NCI-H2196 (cell line): ENCODE measurements around the gene METAP2.
A peak's percentile ranks its signal among the peaks of the same experiment; 100 is the strongest.
"Not testable (repeated sequence)": the region's sequence is repeated elsewhere in the genome, so short reads cannot be mapped to it uniquely, and the experiment has no call there.

Experiments
- DNase-seq: peaks from one replicate; lab custom pipeline; 2025; ENCODE audit not compliant: unreplicated experiment; lab: John Stamatoyannopoulos, UW

METAP2 gene

DNA sequence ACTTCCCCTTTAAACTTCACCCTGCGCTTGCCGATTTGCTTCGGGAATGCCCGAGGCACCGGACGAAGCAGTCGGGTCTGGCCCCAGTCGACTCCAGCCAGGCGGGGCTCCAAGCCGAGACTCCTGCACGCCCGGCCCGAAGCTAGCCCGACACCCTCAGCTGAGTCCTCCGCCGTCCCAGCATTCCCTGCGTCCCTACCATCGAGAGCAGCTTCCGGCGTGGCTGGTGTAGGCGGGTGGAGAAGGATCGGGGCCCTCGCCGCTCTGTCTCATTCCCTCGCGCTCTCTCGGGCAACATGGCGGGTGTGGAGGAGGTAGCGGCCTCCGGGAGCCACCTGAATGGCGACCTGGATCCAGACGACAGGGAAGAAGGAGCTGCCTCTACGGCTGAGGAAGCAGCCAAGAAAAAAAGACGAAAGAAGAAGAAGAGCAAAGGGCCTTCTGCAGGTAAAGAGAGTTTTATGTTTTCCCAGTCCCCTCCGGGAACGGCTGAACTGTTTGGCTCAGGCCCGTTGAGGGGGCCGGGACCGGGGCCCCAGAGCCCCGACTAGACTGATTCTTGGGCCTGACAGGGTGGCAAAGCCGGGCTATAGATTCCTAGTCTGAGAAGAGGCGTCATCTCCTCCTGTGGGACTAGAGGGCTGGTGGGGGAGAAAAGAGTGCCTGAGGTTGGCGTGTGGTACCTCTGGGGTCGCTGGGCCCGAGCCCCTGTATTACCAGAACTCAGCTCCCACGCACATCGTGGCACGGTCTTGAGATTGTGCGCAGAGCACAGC is at the start of gene METAP2:
METAP2 (plus strand) TSS at position 269 of the 776 bp plus-strand sequence; CDS start at position 297, 28 bp downstream.
- peak; percentile 94 for DNase-seq

DNA sequence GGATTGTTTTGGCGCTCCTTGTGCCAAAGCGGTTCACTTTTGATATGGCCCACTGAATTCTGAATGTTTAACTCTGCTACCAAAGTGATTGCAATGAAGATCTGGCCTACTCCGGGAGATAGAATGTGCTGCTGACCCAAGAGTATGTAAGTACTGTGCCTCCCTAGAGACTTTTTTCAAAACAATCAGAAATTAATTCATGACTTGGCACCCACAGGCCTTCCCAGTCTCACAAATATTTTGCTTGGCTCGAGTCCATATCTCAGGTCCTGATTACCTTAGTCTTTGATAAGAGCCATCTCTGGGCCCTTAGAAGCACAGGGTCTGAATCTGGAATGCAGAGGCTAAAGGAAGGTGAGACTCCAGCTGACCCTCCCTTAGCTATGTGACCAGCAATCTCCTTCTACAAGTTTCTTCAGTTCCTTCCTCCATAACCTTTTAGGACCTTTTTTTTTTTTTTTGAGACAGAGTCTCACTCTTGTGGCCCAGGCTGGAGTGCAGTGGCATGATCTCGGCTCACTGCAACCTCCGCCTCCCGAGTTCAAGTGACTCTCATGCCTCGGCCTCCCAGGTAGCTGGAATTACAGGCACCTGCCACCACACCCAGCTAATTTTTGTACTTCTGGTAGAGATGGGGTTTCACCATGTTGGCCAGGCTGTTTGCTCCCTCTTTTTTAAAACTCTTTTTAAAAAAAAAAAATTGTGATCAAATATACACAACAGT is 49.5 kb upstream of the METAP2 start:
- DNase-seq = peak; percentile 38

DNA sequence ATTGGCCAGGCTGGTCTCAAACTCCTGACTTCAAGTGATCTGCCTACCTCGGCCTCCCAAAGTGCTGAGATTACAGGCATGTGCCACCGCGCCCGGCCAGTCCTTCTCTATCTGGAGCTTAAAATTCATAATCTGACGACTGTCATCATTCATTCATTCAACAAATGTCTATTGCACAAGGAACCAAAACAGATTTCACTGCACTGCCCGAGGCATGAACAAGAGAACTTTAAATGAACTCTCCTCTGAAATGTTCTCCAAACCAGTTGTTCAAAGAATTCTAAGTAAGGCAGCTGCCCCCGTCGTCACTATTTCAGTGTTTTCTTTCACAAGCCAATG is 44.8 kb upstream of the METAP2 start:
- no peak for DNase-seq

DNA sequence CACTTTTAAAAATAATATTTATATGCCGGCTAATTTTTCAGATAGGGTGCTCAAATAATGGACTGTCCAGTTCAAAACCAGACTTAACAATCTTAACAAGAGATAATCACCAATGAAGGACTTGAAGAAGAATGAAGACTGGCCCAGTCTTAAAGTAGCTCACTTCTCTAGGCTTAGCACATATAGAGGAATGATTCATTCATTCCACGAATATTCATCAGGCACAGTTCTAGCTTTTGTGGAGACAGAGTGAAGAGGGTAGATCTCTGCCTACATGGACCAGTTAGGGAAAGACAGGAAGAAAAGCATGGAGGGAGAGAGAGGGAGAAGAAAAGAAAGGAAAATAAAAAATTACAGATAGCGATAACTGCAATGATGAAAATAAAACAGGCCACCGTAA is 42.8 kb upstream of the METAP2 start:
- DNase-seq = no peak

DNA sequence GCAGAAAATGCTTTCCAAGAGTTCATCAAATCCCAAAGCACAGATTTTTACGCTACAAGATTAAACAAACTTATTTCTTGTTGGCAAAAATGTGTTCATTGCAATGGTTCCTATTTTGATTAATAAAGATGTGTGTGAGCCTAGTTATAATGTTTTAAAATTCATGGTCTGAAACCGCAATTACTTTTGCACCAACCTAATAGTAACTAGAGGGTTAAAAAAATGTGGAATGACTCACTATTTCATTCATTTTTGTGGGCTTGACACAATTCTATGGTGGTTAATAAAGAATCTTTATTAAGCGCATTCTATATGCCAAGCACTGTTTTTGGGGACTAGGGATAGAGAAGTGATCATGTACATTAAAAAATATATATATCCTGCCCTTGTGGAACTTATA is 38.6 kb upstream of the METAP2 start:
- no peak for DNase-seq

DNA sequence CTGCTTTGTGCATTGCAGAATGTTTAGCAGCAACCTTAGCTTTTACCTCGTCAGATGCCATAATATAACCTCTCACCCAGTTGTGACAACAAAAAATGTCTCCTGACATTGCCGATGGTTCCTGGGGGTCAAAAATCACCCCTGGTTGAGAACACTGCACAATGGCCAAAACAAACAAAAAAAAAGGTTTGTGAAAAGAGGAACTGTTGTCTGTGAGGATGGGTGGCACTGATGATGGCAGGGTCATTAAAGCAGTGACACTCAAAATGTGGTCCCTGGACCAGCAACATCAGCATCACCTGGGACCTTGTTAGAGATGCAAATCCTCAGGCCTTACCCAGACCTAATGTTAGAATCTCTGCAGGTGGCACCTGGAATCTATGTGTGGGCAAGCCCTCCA is 36.4 kb upstream of the METAP2 start:
- DNase-seq = no peak

DNA sequence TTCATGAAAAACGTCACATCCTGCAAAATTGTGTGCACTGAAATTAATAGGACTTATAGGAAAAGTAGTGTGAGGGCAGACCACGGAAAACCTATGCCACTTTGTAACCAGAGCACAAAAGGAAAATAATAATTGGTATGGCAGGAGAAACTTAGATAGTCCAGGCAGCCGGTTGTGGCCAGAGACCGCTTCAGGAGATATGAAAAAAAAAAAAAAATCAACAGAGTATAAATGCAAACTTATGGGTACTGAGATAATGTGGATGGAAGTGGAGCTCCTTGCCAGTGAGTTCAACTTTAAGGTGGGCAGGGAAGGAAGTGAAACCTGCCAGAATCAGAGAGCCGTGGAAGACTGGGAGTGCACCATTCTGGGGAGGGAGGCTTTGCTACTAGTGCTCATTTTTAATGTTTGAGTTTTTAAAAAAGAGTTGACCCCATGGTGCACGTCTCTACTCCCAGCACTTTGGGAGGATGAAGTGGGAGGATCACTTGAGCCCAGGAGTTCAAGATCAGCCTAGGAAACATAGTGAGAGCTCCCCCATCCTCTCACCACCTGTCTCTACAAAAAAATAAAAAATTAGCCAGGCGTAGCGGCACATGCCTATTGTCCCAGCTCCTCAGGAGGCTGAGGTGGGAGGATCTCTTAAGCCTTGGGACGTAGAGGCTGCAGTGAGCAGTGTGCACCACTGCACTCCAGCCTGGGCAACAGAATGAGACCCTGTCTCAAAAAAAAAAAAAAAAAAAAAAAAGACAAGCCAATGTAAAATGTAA is 34.3 kb upstream of the METAP2 start:
- DNase-seq = no peak

DNA sequence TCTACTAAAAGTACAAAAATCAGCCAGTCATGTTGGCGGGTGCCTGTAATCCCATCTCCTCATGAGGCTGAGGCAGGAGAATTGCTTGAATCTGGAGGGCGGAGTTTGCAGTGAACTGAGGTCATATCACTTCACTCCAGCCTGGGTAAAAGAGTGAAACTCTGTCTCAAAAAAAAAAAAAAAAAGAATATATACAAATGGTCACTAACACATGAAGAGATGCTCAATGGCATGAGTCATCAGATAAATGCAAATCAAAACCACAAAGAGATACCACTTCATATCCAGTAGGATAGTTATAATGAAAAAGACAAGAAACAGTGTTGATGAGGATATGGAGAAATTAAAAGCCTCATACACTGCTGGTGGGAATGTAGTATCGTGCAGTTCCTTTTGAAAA is 33.6 kb upstream of the METAP2 start:
- no peak for DNase-seq

DNA sequence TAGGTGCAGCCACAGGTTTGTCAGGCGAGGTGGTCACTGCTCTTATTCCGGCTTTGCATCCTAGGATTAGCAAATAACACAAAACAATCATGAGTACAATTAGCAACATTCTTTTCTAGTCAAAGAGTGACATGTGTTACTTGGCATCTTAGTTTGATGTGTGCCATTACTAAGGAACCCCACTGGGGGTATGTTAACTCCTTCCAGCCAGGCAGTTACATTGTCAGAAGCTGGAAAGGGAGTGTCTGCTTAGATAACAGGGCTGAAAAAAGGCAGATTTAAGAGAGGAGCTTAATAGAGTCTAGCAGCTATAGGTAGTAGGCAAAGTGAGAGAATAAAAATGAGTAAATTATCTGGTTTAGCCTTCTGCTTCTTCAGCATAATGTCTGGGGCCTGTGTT is 30.5 kb upstream of the METAP2 start:
- no peak for DNase-seq

DNA sequence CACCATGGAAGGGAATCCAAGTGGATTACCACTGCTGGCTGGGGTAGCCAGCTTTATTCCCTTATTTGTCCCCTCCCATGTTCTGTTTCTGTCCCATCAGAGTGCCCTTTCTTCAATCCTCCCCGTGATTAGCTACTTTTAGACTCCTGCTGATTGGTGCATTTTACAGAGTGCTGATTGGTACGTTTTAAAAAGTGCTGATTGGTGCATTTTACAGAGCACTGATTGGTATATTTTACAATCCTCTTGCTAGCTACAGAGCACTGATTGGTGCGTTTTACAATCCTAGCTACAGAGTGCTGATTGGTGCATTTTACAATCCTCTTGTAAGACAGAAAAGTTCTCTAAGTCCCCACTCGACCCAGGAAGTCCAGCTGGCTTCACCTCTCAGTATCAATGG is 28.9 kb upstream of the METAP2 start:
- DNase-seq = not testable (repeated sequence)

DNA sequence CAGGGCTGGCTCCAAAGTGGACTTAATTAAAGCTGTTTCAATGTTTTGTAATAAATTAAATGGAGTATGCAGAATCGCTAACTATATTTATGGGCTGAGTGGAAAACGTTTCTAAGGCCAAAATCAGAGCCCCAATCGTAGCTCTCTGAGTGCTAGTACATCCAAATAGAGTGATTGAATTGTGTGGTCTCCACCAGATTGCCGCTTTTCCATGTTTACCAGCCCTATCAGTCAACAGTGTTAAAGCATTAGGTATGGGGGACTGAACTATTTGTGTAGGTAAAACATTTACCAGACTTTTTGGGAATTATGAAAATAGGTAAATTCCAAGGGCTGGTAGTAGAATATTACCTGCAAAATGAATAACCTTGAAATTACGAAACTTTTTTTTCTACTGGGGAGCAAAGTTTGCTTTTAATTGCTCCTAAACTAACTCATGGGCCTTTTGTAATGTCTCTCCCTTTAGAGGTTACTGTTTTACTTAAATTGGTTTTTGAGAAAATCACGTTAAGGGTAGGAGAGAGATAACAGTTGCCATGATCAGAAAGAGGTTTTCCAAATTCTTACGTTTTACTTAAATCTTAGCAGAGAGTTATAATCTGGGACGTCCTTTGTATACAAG is 28.0 kb upstream of the METAP2 start:
- DNase-seq = no peak

DNA sequence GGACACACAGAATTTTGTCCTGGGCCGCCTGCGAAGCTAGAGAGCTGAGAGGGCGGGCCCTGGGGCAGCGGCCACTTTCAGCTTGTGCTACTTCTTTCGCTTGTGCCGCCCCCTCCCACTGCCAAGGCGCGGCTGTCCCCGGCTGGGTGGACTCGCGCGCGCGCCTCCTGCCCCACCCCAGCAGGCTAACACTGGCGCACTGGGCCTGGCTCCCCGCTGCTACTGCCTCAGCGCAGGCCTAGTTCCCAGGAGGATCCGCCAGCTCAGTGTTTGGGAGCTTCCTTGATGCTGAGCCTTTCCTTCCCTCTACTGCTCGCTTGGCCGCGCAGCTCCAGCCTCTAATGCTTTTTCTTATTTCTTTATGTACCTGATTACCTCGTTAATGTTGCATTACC is 27.4 kb upstream of the METAP2 start:
- no peak for DNase-seq

DNA sequence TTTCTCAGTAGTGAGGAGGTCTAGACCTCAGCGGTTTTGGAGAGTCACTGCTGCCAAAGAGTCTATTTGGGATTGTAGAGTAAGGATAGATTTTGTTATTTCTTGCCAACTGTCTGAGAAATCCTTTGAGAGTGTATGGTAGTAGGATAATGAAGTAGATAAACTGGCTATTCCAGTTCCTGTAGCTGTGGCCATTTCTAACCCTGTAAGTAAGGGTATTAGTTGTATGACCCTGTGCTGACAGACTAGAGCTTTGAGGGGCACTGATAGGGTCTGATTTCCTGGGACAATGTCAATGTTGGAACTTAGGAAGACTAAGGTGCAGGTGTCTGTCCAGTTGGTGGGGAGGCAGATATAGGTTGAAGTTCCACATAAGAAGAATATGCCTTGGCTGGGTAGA is 24.3 kb upstream of the METAP2 start:
- DNase-seq = not testable (repeated sequence)

DNA sequence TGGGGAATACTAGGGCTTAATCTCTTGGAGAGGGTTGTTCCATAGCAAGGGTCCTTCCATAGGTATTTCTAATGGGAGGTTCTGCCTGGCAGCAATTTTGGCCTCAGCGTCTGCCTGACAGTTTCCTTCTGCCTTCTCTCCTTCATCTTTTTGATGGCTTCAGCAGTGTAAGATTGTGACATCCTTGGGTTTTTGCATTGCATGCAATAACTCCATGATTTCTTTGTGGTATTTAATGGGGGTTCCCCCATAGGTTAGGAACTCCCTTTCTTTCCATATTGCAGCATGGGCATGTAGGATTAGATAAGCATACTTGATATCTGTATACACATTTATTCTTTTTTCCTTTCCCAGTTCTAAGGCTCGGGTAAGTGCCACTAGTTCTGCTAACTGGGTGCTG is 21.5 kb upstream of the METAP2 start:
- DNase-seq = not testable (repeated sequence)

DNA sequence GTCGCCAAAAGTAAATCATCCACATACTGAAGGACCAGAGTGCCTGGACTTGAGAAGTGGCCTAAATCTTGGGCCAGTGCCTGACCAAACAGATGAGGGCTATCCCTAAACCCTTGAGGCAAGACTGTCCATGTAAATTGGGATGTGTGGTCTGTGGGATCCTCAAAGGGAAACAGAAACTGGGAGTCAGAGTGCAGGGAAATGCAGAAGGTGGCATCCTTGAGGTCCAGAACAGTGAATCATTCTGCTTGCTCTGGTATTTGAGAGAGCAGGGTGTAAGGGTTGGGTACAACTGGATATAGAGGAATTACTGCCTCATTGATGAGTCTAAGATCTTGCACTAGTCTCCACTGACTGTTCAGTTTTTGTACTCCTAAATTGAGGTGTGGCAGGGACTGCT is 20.1 kb upstream of the METAP2 start:
- not testable (repeated sequence) for DNase-seq

DNA sequence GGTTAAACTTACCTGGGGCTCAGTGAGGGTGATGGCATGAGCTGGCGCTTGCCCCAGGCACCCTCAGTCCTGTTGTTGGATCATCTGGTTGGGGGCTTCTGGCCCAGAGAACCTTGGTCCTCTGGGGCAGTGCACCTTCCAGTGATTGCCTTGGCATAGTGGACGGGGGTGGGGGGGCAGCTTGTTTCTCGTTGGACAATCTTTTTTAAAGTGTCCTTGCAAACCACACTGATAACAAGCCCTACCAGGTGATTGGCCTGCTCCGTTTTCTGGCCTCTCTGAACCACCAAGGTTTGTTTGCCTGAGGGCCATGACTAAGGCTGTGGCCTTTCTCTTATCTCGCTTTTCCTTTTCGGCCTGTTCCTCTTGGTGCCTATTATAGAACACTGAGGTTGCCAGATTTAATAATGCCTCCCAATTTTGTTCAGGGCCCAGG is 19.2 kb upstream of the METAP2 start:
- DNase-seq = not testable (repeated sequence)

DNA sequence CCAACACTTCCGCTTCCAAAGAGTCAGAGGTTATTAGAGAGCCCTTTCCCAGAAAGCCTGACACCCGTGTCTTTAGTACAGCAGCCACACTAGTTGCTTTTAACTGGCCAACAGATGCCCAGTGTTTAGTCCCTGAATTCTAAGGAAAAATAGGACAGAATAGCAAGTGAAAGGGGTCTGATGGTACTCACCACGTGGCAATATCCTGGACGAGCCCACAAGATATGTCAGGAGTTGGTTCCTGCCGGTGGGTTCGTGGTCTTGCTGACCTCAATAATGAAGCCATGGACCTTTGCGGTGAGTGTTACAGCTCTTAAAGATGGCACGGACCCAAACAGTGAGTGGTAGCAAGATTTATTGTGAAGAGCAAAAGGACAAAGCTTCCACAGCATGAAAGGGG is 16.3 kb upstream of the METAP2 start:
- not testable (repeated sequence) for DNase-seq

DNA sequence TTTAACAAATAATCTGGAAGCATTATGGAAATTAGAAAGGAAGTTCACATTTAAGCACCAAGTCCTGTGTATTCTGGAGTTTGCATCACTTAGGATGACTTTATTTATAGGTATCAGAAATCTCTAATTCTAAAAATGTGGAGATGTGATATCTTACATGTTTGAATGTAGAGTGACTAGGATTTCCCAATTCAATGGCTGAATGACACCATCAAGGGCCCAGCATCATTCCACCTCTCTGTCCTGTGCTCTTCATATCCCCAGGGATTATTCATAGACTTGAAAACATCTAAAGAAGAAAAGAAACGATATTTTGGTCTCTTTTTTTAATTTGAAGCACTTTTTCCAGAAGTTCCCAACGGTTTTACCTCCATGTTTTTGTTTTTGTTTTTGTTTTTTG is 15.2 kb upstream of the METAP2 start:
- DNase-seq = no peak

DNA sequence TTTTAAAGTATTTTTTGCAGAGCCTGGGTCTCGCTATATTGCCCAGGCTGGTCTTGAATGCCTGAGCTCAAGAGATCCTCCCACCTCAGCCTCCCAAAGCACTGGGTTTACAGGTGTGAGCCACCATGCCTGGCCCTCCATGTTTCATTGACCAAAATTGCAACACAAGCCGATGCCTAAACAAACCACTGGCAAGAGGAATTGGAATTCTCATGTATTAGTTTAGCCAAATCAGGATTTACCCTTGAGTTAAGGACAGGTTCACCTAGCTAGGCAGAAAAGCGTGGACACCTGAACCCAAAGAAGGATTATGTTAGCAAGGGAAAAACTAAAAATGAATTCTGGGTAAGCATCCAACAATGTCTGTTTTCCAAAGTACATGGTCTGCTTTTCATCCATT is 14.6 kb upstream of the METAP2 start:
- DNase-seq = no peak

DNA sequence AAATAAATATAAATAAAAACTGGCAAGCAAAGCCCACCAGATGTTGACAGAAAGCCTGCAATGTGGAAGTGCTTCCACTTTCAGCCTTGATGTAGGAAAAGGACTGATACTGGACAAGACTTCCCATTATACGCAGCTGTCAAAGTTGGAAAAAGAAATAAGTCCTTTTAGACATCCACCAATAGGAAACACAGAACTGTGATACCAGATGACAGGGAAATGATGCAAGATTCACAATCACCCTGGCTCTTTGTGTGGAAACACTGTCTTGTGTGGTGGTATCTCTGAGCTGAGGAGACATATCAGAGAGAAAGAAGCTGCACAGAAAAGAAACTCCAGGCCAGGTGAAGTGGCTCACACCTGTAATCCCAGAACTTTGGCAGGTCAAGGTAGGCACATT is 13.8 kb upstream of the METAP2 start:
- DNase-seq = no peak

DNA sequence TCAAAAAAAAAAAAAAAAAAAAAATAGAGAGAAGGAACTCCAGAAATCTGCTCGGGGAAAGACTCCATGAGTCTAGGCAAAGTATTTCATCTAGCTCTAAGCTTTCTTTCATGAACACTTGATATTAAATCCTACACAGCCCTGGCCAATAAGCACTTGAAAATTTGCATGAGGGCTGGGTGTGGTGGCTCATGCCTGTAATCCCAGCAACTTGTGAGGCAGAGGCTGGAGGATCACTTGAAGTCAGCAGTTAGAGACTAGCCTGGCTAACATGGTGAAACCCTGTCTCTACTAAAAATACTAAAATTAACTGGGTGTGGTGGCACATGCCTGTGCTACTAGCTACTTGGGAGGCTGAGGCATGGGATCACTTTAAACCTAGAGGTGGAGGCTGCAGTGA is 13.1 kb upstream of the METAP2 start:
- DNase-seq = no peak
